DOHH2 (cell line): ENCODE measurements around the gene WEE1.

Source experiments
- H3F3A ChIP-seq: fragments of 200-600 bp; sonication (generic), shearing (Covaris generic); 2 replicates; pipeline ENCODE4 v1.6.0; 2016; ENCODE audit warnings: antibody characterized with exemption, mild to moderate bottlenecking; ENCODE audit not compliant: control insufficient read depth, insufficient read depth
- H3K27ac ChIP-seq: fragments of 200-600 bp; sonication (generic); 2 replicates; pipeline ENCODE4 v1.5.1; 2014; ENCODE audit warnings: low read depth, mild to moderate bottlenecking, low read length, moderate library complexity
- H3K27me3 ChIP-seq: fragments of 200-600 bp; sonication (generic); 2 replicates; pipeline ENCODE4 v1.6.1; 2014; ENCODE audit warnings: mild to moderate bottlenecking, low read length, mixed read lengths; ENCODE audit not compliant: control insufficient read depth
- H3K36me3 ChIP-seq: fragments of 200-600 bp; sonication (generic); 2 replicates; pipeline ENCODE4 v1.6.1; 2014; ENCODE audit warnings: mild to moderate bottlenecking, low read length, moderate library complexity, mixed read lengths; ENCODE audit not compliant: control insufficient read depth
- H3K4me1 ChIP-seq: fragments of 200-600 bp; sonication (generic); 2 replicates; pipeline ENCODE4 v1.6.1; 2014; ENCODE audit warnings: mild to moderate bottlenecking, low read length, mixed read lengths; ENCODE audit not compliant: control insufficient read depth
- H3K4me2 ChIP-seq: fragments of 200-600 bp; sonication (generic); 2 replicates; pipeline ENCODE4 v1.6.0; 2014; ENCODE audit warnings: mild to moderate bottlenecking, low read length, moderate library complexity
- H3K4me3 ChIP-seq: fragments of 200-600 bp; sonication (generic); 2 replicates; pipeline ENCODE4 v1.5.1; 2014; ENCODE audit warnings: mild to moderate bottlenecking, low read length, mixed read lengths
- H3K79me2 ChIP-seq: fragments of 200-600 bp; sonication (generic); 2 replicates; pipeline ENCODE4 v1.6.1; 2014; ENCODE audit warnings: mild to moderate bottlenecking, low read length, mixed read lengths; ENCODE audit not compliant: control insufficient read depth
- H3K9me2 ChIP-seq: fragments of 200-600 bp; sonication (generic); replicated peaks from 2 replicates; pipeline ENCODE4 v1.6.1; 2014; ENCODE audit warnings: mild to moderate bottlenecking, low read length, mixed read lengths; ENCODE audit not compliant: control insufficient read depth
- H3K9me3 ChIP-seq: fragments of 200-600 bp; sonication (generic); 2 replicates; pipeline ENCODE4 v1.6.1; 2014; ENCODE audit warnings: antibody characterized with exemption, low read length, mixed read lengths; ENCODE audit not compliant: control insufficient read depth, insufficient read depth
- H4K20me1 ChIP-seq: fragments of 200-600 bp; sonication (generic); 2 replicates; pipeline ENCODE4 v1.6.0; 2014; ENCODE audit warnings: low read depth, mild to moderate bottlenecking, antibody characterized with exemption, low read length, moderate library complexity; ENCODE audit not compliant: control insufficient read depth, insufficient read depth
- EZH2phosphoT487 ChIP-seq: fragments of 200-600 bp; sonication (generic); IDR thresholded peaks from 2 replicates; pipeline ENCODE4 v1.6.1; 2017; ENCODE audit warnings: borderline replicate concordance, mild to moderate bottlenecking, antibody characterized with exemption, low read length, moderate library complexity, mixed read lengths
- TF ChIP-seq, protein P1 (sequence below): fragments of 200-600 bp; sonication (generic); IDR thresholded peaks from one replicate; pipeline ENCODE4 v1.5.1; 2014; ENCODE audit warnings: antibody characterized with exemption, mild to moderate bottlenecking, low read depth, low read length; ENCODE audit not compliant: poor library complexity, severe bottlenecking

The WEE1 gene

DNA sequence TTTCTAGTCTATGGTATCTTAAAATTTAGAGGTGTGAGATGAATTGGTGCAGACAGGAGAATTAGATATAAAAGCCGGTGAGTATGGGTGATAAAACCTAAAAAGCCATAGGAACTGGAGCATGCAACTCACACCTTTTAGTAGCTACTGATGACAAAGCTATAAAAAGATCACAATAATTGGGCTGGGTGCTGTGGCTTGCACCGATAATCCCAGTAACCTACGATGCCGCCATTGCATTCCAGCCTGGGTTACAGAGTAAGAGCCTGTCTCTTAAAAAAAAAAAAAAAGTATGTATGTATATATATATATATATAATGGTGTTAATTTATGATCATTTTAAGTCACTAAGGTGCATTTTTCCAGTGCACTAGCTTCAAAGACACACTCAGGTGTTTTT, 17.2 kb downstream of the WEE1 start:
- H4K20me1 ChIP-seq, result peaks cover 13% of the 10 kb centered on the region
- no peak overlapping the region for H3K4me3 ChIP-seq
- peaks cover 47% of the 10 kb centered on the region for H3K36me3 ChIP-seq
- no peaks in the 10 kb centered on the region for H3K9me2 ChIP-seq
- no peaks in the 10 kb centered on the region for H3K9me3 ChIP-seq
- peaks cover 19% of the 10 kb centered on the region for H3K79me2 ChIP-seq
- H3K4me2 ChIP-seq, result no peak overlapping the region
- H3K4me1 ChIP-seq, result peaks cover 59% of the 10 kb centered on the region
- no peaks in the 10 kb centered on the region for H3K27me3 ChIP-seq
- peak overlapping the region; percentile 22; the same call in 1 of the 2 replicates for H3K27ac ChIP-seq
- TF ChIP-seq EZH2phosphoT487, result no peak
- TF ChIP-seq, protein P1, sequence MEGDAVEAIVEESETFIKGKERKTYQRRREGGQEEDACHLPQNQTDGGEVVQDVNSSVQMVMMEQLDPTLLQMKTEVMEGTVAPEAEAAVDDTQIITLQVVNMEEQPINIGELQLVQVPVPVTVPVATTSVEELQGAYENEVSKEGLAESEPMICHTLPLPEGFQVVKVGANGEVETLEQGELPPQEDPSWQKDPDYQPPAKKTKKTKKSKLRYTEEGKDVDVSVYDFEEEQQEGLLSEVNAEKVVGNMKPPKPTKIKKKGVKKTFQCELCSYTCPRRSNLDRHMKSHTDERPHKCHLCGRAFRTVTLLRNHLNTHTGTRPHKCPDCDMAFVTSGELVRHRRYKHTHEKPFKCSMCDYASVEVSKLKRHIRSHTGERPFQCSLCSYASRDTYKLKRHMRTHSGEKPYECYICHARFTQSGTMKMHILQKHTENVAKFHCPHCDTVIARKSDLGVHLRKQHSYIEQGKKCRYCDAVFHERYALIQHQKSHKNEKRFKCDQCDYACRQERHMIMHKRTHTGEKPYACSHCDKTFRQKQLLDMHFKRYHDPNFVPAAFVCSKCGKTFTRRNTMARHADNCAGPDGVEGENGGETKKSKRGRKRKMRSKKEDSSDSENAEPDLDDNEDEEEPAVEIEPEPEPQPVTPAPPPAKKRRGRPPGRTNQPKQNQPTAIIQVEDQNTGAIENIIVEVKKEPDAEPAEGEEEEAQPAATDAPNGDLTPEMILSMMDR, result no peak
- peaks cover 90% of the 10 kb centered on the region for H3F3A ChIP-seq

DNA sequence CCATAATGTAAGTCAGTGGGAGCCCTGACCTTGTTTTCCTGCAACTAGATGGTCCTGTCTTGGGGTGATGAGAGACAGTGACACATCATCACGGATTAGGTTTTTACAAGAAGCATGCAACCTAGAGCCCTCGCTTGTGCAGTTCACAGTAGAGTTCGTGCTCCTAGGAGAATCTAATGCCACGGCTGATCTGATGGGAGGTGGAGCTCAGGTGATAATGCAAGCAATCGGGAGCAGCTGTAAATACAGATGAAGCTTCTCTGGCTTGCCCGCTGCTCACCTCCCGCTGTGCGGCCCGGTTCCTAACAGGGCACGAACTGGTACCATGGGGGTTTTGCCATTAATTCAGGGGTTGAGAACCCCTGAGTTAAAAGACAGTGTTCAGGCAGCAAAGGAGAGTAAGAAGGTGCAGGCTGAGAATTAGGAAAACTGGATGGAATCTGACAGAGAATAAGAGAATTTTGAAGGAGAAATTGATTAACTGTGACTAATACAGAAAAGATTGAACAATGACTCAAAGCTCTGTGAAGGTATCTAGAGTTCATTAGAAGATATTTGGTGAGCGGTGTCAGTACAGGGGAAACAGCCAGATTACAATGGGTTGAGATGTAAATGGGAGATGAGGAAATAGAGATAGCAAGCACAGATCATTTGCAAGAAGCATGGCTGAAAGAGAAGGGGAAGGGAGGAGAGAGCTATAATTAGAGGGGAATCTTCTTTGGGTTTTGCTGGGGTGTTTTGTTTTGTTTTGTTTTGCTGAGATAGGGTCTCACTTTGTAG, 21.0 kb downstream of the WEE1 start:
- Histone ChIP-seq H3K79me2 (no peaks in the 10 kb centered on the region), H3K36me3 (peaks cover 11% of the 10 kb centered on the region), H3K9me2 (no peaks in the 10 kb centered on the region), H3K4me1 (peaks cover 81% of the 10 kb centered on the region), H3K4me2 (peak overlapping the region; percentile 93), H3K9me3 (no peaks in the 10 kb centered on the region), H3K27me3 (no peaks in the 10 kb centered on the region), H3F3A (peaks cover 53% of the 10 kb centered on the region), H3K4me3 (peak overlapping the region; percentile 47), H4K20me1 (no peaks in the 10 kb centered on the region), H3K27ac (peak overlapping the region; percentile 83)
- TF ChIP-seq, protein P1, result no peak
- no peak for TF ChIP-seq EZH2phosphoT487

DNA sequence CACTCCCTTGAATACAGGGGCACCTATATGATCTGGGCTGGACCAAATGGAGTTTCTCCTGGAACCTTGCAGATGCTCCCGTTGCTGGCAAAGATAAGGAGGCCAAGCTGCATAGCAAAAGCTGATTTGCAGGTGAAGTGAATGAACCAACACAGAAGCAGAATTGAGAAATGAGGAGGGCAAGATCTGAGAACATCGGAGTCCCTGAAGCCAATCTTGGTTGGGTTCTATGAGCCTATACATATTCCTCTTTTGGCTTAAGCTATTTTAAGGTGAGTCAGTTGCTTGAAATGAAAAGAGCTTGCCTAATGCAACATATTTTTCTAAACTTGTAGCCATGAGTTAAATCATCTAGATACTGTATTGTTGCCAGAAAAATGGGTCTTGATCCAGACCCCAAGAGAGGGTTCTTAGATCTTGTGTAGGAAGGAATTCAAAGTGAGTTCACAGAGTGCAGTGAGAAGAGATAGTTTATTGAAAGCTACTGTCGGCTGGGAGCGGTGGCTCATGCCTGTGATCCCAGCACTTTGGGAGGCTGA, 23.5 kb downstream of the WEE1 start:
- H3K4me1 ChIP-seq, result peaks cover 94% of the 10 kb centered on the region
- no peaks in the 10 kb centered on the region for H3K9me2 ChIP-seq
- peaks cover 12% of the 10 kb centered on the region for H3K79me2 ChIP-seq
- H3K4me3 ChIP-seq, result peak overlapping the region; percentile 47
- H3F3A ChIP-seq, result peaks cover 47% of the 10 kb centered on the region
- no peaks in the 10 kb centered on the region for H3K9me3 ChIP-seq
- peak overlapping the region; percentile 83 for H3K27ac ChIP-seq
- H3K4me2 ChIP-seq, result peak overlapping the region; percentile 93
- no peaks in the 10 kb centered on the region for H4K20me1 ChIP-seq
- no peaks in the 10 kb centered on the region for H3K27me3 ChIP-seq
- TF ChIP-seq, protein P1, result no peak
- no peak for TF ChIP-seq EZH2phosphoT487
- H3K36me3 ChIP-seq, result peaks cover 4% of the 10 kb centered on the region
